ENCODE data around the gene EPAS1.

EPAS1 gene

DNA sequence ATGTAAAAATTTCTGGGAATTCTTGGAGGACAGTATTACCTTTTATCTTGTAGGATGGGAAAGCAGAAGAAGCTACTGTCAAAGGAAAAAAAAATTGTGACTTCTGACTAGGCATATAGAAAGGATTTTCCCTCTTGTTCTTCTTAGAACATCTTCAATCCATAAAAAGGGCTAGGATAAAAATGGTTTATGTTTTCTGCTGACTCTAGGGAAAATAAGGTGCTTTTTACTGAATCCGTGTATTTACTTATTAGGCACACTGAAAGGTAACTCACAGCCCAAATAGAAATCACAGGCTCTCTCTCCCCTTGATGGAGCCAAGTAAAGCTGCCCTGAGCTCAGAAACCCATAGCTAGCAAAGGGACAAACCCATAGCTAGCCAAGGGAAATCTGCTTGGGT is 74.6 kb downstream of the EPAS1 start:
- Histone ChIP-seq H3K36me3 (ENCODE audit: low read depth) (peaks cover 100% of the 10 kb centered on the region), H3K9me3 (ENCODE audit: severe bottlenecking) (no peaks in the 10 kb centered on the region), H3K27me3 (ENCODE audit: insufficient read depth, poor library complexity, severe bottlenecking) (no peaks in the 10 kb centered on the region), H3K4me1 (ENCODE audit: insufficient read depth, poor library complexity, severe bottlenecking) (no peaks in the 10 kb centered on the region), H3K4me3 (ENCODE audit: severe bottlenecking) (no peak overlapping the region), H3K27ac (ENCODE audit: poor library complexity, severe bottlenecking) (no peak overlapping the region)
- ATAC-seq (ENCODE audit: low read depth) (no peak), DNase-seq (ENCODE audit: low spot score) (no peak)
- TF ChIP-seq, protein P1, sequence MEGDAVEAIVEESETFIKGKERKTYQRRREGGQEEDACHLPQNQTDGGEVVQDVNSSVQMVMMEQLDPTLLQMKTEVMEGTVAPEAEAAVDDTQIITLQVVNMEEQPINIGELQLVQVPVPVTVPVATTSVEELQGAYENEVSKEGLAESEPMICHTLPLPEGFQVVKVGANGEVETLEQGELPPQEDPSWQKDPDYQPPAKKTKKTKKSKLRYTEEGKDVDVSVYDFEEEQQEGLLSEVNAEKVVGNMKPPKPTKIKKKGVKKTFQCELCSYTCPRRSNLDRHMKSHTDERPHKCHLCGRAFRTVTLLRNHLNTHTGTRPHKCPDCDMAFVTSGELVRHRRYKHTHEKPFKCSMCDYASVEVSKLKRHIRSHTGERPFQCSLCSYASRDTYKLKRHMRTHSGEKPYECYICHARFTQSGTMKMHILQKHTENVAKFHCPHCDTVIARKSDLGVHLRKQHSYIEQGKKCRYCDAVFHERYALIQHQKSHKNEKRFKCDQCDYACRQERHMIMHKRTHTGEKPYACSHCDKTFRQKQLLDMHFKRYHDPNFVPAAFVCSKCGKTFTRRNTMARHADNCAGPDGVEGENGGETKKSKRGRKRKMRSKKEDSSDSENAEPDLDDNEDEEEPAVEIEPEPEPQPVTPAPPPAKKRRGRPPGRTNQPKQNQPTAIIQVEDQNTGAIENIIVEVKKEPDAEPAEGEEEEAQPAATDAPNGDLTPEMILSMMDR (IDR thresholded peaks at IDR 0.05; ENCODE audit: poor library complexity, severe bottlenecking) = no peak

DNA sequence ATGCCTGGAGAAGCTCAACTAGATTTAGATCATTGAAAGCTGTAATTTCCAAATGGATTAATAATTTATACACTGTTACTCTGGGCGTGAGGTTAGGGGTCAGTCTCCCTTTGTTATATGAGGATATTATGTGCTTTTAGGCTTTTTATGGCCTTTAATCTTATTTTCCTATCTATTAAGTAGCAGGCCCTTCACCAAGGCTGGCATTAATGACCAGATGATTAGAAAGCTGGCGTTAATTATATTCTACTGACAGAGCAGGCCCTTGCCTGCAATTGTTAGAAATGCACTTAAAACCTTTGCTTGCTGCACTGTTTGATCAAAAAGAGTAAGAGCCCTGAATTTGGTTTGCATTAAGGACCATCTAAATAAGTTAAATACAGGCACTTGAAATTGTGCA is 75.3 kb downstream of the EPAS1 start:
- peaks cover 100% of the 10 kb centered on the region for H3K36me3 ChIP-seq (ENCODE audit: low read depth)
- DNase-seq (ENCODE audit: low spot score) (no peak), ATAC-seq (ENCODE audit: low read depth) (no peak)
- no peaks in the 10 kb centered on the region for H3K9me3 ChIP-seq (ENCODE audit: severe bottlenecking)
- H3K4me1 ChIP-seq (ENCODE audit: insufficient read depth, poor library complexity, severe bottlenecking) = no peaks in the 10 kb centered on the region
- H3K27ac ChIP-seq (ENCODE audit: poor library complexity, severe bottlenecking) = no peak overlapping the region
- TF ChIP-seq, protein P1 (IDR thresholded peaks at IDR 0.05; ENCODE audit: poor library complexity, severe bottlenecking) = no peak
- H3K4me3 ChIP-seq (ENCODE audit: severe bottlenecking) = no peak overlapping the region
- H3K27me3 ChIP-seq (ENCODE audit: insufficient read depth, poor library complexity, severe bottlenecking) = no peaks in the 10 kb centered on the region

DNA sequence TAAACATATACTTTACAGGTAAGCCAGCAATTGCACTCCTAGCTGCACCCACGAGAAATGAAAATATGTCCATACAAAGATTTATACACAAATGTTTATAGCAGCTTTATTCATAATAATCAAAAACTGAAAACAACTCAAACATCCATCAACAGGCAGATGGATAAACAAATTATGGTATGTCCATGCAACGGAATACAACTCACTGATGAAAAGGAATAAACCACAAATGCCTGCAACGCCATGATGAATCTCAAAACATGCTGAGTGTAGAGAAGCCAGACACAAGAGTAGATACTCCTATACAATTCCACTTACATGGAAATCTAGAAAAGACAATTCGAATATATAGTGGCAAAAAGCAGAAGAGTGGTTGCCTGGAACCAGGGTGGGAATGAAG is 76.0 kb downstream of the EPAS1 start:
- Histone ChIP-seq H3K36me3 (ENCODE audit: low read depth) (peaks cover 100% of the 10 kb centered on the region), H3K27me3 (ENCODE audit: insufficient read depth, poor library complexity, severe bottlenecking) (no peaks in the 10 kb centered on the region), H3K27ac (ENCODE audit: poor library complexity, severe bottlenecking) (no peak overlapping the region), H3K9me3 (ENCODE audit: severe bottlenecking) (no peaks in the 10 kb centered on the region), H3K4me3 (ENCODE audit: severe bottlenecking) (no peak overlapping the region), H3K4me1 (ENCODE audit: insufficient read depth, poor library complexity, severe bottlenecking) (no peaks in the 10 kb centered on the region)
- ATAC-seq (ENCODE audit: low read depth) (no peak), DNase-seq (ENCODE audit: low spot score) (no peak)
- TF ChIP-seq, protein P1 (IDR thresholded peaks at IDR 0.05; ENCODE audit: poor library complexity, severe bottlenecking) = no peak

DNA sequence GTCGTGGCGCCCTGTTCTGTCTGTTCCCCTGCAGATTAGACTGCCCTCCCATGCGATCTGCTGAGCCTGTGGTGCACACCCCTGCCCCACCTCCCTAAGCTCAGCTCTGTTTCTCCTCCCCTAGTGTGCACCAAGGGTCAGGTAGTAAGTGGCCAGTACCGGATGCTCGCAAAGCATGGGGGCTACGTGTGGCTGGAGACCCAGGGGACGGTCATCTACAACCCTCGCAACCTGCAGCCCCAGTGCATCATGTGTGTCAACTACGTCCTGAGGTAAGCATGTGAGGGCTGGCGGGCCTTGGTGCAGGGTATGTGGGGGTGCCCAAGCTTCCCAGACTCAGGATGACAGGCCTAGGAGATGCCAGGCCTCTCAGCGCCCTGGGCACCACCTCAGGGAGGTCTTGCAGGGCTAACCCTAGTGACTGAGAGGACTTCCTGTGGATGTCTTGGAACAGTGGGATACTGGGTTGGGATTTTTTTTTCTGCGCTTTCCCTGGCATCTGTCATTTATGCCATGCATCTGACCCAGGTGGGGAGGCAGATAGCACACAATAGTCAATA is 78.4 kb downstream of the EPAS1 start:
- Histone ChIP-seq H3K4me3 (ENCODE audit: severe bottlenecking) (no peak overlapping the region), H3K27me3 (ENCODE audit: insufficient read depth, poor library complexity, severe bottlenecking) (no peaks in the 10 kb centered on the region), H3K9me3 (ENCODE audit: severe bottlenecking) (no peaks in the 10 kb centered on the region), H3K27ac (ENCODE audit: poor library complexity, severe bottlenecking) (no peak overlapping the region), H3K36me3 (ENCODE audit: low read depth) (peaks cover 100% of the 10 kb centered on the region), H3K4me1 (ENCODE audit: insufficient read depth, poor library complexity, severe bottlenecking) (no peaks in the 10 kb centered on the region)
- ATAC-seq (ENCODE audit: low read depth) = no peak
- DNase-seq (ENCODE audit: low spot score) = no peak
- TF ChIP-seq, protein P1 (IDR thresholded peaks at IDR 0.05; ENCODE audit: poor library complexity, severe bottlenecking) = no peak

DNA sequence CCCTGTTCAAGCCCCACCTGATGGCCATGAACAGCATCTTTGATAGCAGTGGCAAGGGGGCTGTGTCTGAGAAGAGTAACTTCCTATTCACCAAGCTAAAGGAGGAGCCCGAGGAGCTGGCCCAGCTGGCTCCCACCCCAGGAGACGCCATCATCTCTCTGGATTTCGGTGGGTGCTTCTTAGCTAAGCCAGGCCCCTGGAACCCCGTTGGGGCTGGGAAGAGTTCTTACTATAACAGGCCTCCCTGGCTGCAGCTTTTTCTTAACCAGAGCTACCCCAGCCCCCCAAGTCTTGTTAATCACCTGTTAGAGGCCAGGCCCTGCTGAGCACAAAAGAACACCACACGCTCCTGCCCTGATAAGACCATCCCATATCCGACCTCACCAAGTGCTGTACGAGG is 79.4 kb downstream of the EPAS1 start:
- DNase-seq (ENCODE audit: low spot score) (no peak), ATAC-seq (ENCODE audit: low read depth) (no peak)
- H3K36me3 ChIP-seq (ENCODE audit: low read depth) = peaks cover 97% of the 10 kb centered on the region
- no peak overlapping the region for H3K4me3 ChIP-seq (ENCODE audit: severe bottlenecking)
- no peaks in the 10 kb centered on the region for H3K27me3 ChIP-seq (ENCODE audit: insufficient read depth, poor library complexity, severe bottlenecking)
- TF ChIP-seq, protein P1 (IDR thresholded peaks at IDR 0.05; ENCODE audit: poor library complexity, severe bottlenecking) = no peak
- no peak overlapping the region for H3K27ac ChIP-seq (ENCODE audit: poor library complexity, severe bottlenecking)
- H3K4me1 ChIP-seq (ENCODE audit: insufficient read depth, poor library complexity, severe bottlenecking) = no peaks in the 10 kb centered on the region
- no peaks in the 10 kb centered on the region for H3K9me3 ChIP-seq (ENCODE audit: severe bottlenecking)

All from RWPE2 (cell line).